IMR-90 (cell line): ENCODE data around the gene SSR2.

Experiments
- BHLHE40 ChIP-seq: fragments of 150-350 bp; IDR thresholded peaks from 2 replicates; pipeline ENCODE4 v1.6.1; 2016; ENCODE audit warnings: mild to moderate bottlenecking, low read depth, low read length
- CEBPB ChIP-seq: IDR thresholded peaks from 2 replicates; pipeline ENCODE4 v1.6.1; 2012; ENCODE audit warnings: low read depth, low read length, improper control_type of control experiment
- CHD1 ChIP-seq: IDR thresholded peaks from 2 replicates; pipeline ENCODE4 v1.6.1; 2012; ENCODE audit warnings: low read depth, low read length, improper control_type of control experiment
- CTCF ChIP-seq: conservative IDR thresholded peaks from 2 replicates; pipeline ENCODE4 v1.5.1; 2012; ENCODE audit warnings: mild to moderate bottlenecking, low read depth, low read length, improper control_type of control experiment
- FOS ChIP-seq: fragments of 150-350 bp; IDR thresholded peaks from 2 replicates; pipeline ENCODE4 v1.6.1; 2016; ENCODE audit warnings: low read depth, low read length
- MAFK ChIP-seq: IDR thresholded peaks from 2 replicates; pipeline ENCODE4 v1.6.1; 2012; ENCODE audit warnings: low read depth, low read length, improper control_type of control experiment
- MAZ ChIP-seq: IDR thresholded peaks from 2 replicates; pipeline ENCODE4 v1.6.1; 2012; ENCODE audit warnings: low read depth, mild to moderate bottlenecking, low read length, improper control_type of control experiment, moderate library complexity, borderline replicate concordance
- MXI1 ChIP-seq: IDR thresholded peaks from 2 replicates; pipeline ENCODE4 v1.6.1; 2012; ENCODE audit warnings: low read depth, mild to moderate bottlenecking, low read length, moderate library complexity, borderline replicate concordance
- NFE2L2 ChIP-seq: fragments of 150-350 bp; IDR thresholded peaks from 2 replicates; pipeline ENCODE4 v1.6.1; 2016; ENCODE audit warnings: low read depth, mild to moderate bottlenecking, low read length
- POLR2A ChIP-seq: IDR thresholded peaks from 2 replicates; pipeline ENCODE4 v1.6.1; 2012; ENCODE audit warnings: mild to moderate bottlenecking, low read depth, low read length
- RAD21 ChIP-seq: IDR thresholded peaks from 2 replicates; pipeline ENCODE4 v1.6.1; 2012; ENCODE audit warnings: low read length, improper control_type of control experiment
- TF ChIP-seq, protein P1 (sequence below): fragments of 150-350 bp; IDR thresholded peaks from 2 replicates; pipeline ENCODE4 v1.6.1; 2017; ENCODE audit warnings: mild to moderate bottlenecking, antibody characterized with exemption, low read length, low read depth

GRCh38 chr1:155999964-156000363 lies 20.8 kb downstream of the SSR2 start:
- TF ChIP-seq BHLHE40 (no peak), CTCF (no peak), FOS (no peak), POLR2A (no peak), MAZ (no peak), CHD1 (no peak), RAD21 (no peak), MXI1 (no peak), CEBPB (no peak), MAFK (no peak), NFE2L2 (no peak)
- TF ChIP-seq, protein P1, sequence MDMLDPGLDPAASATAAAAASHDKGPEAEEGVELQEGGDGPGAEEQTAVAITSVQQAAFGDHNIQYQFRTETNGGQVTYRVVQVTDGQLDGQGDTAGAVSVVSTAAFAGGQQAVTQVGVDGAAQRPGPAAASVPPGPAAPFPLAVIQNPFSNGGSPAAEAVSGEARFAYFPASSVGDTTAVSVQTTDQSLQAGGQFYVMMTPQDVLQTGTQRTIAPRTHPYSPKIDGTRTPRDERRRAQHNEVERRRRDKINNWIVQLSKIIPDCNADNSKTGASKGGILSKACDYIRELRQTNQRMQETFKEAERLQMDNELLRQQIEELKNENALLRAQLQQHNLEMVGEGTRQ = no peak
